Measurements from ENCODE around the gene HOXB6.

HOXB6 gene

GRCh38 chr17:48634493-48635208, 29.9 kb upstream of the HOXB6 start:
- DNase-seq (ENCODE audit: low read depth), result no peak

DNA sequence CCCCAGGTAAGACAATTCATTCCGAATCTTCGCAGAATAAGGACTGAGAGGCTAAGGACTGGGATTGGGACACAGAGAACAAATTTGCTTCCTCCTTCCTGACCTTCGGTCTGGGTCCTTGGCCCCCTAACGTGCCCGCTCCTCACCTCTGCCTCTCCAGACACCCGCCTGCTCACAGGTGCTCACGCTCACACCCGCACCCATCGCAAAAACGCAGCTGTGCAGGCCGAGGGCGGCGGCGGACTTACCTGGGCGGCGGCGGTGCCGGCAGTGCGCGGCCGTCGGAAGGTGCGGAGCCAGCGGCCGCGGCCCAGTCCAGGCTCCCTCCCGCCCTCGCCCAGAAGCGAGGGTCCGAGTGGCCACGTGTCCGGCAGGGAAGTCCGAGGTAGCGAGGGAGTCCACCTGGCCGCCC, 28.5 kb upstream of the HOXB6 start:
- no peak for DNase-seq (ENCODE audit: low read depth)

- DNase-seq (ENCODE audit: low read depth), result no peak
Observed at GRCh38 chr17:48632579-48633265, 27.9 kb upstream of the HOXB6 start.

GRCh38 chr17:48631693-48632578, 27.1 kb upstream of the HOXB6 start:
- DNase-seq (ENCODE audit: low read depth), result no peak

DNA sequence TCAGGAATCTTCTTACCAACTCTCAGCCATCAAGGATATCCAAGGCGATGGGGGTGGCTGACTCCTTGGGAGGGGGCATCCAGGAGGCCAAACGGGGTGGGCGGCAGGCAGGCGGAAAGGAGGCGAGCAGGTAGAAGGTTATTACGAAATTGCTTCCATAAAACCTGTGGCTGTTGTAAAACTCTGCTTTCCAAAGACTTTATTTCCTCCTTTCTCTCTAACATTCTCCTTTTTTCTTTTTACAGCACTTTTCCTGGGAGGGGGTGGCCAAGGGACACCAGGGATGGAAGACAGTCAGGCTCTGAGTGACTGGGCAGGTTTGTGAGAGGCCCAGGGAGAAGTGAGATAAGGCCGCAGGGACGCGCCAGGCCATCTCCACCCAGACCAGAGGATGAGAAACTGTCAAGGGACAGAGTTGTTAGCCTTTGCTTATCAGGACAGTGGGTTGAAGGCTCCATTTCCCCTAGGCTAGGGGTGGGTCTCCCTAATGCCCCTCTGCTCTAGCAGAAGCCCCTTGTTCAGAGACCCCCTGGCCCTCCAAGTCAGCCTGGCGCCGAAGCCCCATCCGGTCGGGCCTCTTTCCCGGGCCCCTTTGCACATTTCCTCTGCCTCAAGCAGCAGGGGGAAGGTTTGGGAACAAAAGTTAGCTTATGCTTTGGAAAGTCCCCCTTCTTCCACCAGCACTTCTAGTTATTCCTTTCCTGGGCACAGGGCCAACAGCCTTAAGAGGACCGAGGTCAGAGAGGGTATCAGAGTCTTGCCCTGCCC, 26.3 kb upstream of the HOXB6 start:
- DNase-seq (ENCODE audit: low read depth), result no peak

DNA sequence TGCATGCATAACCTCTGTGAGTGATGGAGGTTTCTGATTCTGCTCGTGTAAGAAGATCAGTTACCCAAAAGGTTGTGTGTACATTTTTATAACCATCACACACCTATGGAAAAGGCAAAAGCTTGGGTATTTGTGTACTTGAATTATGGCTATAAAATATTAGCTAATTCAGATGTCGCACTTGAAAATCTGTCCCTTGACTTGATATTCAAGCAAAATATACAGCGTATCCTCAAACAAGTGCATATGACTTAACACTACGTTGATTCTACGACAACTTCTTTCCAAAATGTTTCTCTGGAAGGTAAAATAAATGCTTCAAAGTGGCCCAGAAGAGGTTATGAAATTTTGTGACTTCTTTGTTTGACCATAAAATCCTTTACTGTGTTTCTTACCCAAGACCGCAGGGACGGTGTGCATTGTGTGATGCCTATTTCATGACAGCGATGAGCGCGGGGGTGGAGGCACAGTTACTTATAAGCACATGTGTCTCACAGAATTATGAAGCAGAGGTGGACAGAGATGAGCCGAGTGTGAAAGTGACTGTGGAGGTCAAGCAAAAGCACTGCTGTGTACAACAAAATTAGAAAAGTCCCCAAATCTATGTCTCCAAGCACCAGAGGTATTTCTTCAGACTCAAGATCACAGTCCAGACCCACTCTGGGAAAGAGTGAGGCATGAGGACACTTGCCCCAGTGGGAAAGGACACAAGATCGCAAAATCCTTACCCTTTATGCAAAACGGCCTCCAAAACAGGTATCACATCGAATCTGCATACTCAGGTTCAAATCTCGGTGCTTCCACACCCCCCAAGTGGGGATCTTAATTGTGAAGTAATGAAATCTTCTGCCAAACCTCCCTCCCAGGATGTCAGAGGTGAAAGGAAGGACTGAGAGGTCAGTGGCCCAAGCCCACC, 25.5 kb upstream of the HOXB6 start:
- no peak for DNase-seq (ENCODE audit: low read depth)

DNA sequence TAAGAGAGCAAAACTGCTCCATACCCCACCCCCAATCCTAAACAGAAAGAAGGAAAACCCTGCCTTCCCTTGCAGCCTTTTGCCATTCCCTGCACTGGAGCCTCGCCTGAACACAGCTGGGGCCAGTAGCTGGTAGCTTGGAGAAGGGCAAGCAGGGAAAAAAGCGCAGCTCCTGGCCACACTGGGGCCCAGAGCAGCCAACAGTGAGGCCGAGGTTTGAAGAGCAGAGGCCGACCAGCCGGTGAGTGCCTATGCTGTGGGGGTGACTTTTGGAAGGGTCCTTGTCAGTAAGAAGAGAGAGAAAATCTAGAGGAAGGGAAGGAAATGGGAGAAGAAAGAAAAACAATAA, 24.6 kb upstream of the HOXB6 start:
- DNase-seq (ENCODE audit: low read depth), result no peak

- DNase-seq (ENCODE audit: low read depth), result no peak
Observed at GRCh38 chr17:48628649-48629410, 24.0 kb upstream of the HOXB6 start.

GRCh38 chr17:48627623-48628521, 23.1 kb upstream of the HOXB6 start:
- no peak for DNase-seq (ENCODE audit: low read depth)

GRCh38 chr17:48627118-48627597, 22.4 kb upstream of the HOXB6 start:
- no peak for DNase-seq (ENCODE audit: low read depth)

DNA sequence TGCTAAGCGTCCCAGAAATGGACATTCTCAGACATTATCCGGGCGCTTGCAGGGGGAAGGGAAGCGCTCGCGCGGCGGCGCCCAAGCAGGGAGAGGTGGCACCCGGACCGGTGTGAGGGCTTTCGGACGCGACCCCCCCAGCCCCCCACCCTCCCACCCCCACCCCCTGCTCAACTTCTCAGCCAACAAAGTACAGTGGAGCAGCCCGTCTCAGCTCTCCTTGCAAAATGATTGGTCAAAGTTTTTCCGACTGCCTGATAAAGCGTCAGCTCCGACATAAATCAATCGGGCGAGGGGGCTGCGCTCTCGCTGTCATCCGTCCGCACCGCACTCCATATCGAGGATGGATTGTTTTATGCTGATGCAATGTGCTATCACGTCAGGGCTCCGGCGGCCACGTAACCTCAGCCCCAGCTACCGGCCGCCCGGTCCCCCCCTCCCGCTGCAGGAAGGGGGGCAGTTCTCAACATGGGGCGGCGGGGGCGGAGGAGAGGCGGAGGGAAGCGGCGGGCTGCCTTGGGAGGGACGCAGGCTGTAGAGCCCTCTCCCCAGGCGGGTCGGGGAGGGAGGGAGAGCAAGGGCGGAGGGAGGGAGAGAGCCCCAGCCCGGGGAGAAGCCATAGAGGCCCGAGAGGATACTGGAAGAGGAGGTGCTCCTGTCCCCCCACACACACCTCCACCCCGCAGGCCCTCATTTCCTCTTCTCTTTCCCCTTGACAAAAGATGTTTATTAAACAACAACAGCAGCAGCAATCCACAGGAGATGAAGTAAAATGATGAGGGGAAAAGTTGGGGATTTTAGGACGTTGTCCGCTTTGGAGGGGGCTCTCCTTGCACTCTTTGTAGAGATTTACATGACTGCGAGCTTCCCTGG, 21.7 kb upstream of the HOXB6 start, which contains the start of gene HOXB9:
TSS of gene HOXB9 (minus strand) at position 114 of the 873 bp plus-strand sequence. CDS start at position 25, 89 bp downstream.
- no peak for DNase-seq (ENCODE audit: low read depth)

GRCh38 chr17:48625495-48626244, 20.9 kb upstream of the HOXB6 start:
- no peak for DNase-seq (ENCODE audit: low read depth)

DNA sequence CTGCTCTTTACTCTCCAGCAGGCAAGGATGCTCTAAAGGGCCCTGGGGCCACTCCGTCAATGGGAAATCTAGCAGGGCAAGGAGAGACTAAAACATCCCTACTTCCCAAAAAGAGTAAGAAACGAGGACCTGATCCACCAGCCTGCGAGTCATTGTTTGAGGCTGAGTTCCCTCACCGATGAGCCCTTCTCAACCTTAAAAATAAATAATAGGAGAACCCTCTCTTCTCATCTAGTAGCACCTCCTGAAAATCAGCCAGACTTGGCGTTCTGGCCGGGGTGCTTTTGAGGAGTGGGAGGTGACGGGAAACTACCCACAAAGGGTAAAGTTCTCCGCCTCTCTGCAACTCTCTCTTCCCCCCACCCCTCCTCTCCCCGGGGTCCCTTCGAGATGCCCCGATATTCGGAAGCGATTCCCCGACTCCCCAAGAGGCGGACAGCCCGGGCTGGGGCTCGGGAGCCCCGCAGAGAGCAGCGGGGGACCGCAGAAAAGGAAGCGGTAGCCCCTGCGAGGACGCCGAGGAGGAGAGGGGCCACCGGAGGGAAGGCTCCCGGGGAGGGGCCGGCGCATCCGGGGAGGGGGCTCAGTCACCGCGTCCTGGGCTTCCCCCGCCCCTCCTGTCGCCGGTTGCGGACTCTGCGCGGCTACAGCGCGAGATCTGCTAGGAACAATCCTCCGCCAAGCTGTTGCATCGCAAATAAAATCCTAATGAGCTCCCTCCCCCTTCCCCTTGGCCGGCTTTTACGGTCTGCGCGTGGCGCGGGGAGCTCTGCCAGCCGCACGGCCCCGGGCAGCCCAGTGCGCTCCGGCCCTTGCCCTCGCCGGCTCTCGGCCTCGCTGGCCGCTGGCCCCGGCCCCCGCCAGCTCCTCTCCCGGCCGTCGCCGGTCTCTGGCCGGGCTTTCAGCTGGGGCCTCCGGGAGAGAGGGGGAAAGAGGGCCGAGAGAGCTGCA, 20.0 kb upstream of the HOXB6 start:
- no peak for DNase-seq (ENCODE audit: low read depth)

- no peak for DNase-seq (ENCODE audit: low read depth)
Observed at GRCh38 chr17:48624118-48624517, 19.3 kb upstream of the HOXB6 start.

DNA sequence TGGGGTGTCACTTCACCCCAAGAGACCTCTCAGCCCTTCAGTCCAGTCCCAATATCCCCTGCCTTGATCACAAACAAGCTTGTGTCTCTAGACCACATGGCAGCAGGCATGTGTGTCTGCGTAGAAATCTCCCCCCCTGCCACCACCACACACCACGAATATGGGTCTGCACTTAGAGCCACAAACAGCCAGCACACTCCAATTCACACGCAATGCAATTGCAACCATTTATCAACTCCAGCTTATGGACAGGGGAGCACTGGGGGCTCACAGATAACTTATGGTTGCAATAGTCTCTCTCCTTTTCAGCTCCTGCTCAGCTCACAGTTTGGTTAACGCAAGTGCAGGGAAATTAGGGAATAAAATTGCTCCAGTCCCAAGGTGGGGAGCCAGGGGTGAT, 18.8 kb upstream of the HOXB6 start:
- no peak for DNase-seq (ENCODE audit: low read depth)

DNA sequence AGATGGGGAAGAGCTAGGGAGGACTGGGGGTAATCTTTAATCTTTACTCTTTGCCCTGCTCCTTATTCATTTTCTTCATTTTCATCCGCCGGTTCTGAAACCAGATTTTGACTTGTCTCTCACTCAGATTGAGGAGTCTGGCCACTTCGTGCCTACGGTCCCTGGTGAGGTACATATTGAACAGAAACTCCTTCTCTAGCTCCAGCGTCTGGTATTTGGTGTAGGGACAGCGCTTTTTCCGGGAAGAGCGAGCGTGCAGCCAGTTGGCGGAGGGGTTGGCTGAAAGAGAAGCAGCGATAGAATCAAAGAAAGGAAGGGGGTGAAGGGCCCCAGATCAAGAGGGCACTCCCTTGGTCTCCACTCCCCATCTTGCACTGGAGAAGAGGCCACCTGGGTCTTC, 18.1 kb upstream of the HOXB6 start:
- DNase-seq (ENCODE audit: low read depth), result no peak

Measured in GM04504 (cell line).